ENCODE results near the gene MBNL2. TPM values are rescaled to one million over a fixed set of nuclear protein-coding genes. Genes with fewer than 3 reads are reported as not detected.

MBNL2 gene
- total and polyA plus RNA-seq, 2 donors from 2014 or later: 18.8 to 70.5 TPM

- H3K4me3 ChIP-seq (ENCODE audit: low read length in 3 of 3): no peak overlapping the region
- H3K36me3 ChIP-seq (ENCODE audit: control insufficient read depth in 2 of 3, insufficient read depth in 3 of 3, low read length in 3 of 3): no peaks in the 10 kb centered on the region
- no peaks in the 10 kb centered on the region for H3K9me3 ChIP-seq (ENCODE audit: control insufficient read depth in 2 of 3, insufficient read depth in 1 of 3, low read length in 3 of 3)
- no peaks in the 10 kb centered on the region for H3K27me3 ChIP-seq (ENCODE audit: control insufficient read depth, insufficient read depth, low read length)
- H3K4me1 ChIP-seq (ENCODE audit: control insufficient read depth in 2 of 3, insufficient read depth in 2 of 3, low read depth in 1 of 3, low read length in 3 of 3): peaks cover 1 to 26% (median 11%) of the 10 kb centered on the region in 3 donors
- DNase-seq: no peak
- no peak for FAIRE-seq
- no peak overlapping the region for H3K9ac ChIP-seq (ENCODE audit: low read length in 3 of 3)
- TF ChIP-seq CTCF (IDR thresholded peaks at IDR 0.05; ENCODE audit: borderline replicate concordance, extremely low read depth, insufficient read depth): no peak
- H3K27ac ChIP-seq (ENCODE audit: low read depth in 2 of 2, low read length in 2 of 2): no peak overlapping the region
- intact Hi-C loops (cut with DNase I): no loop called here
Observed at GRCh38 chr13:97269603-97270002, 47.5 kb downstream of the MBNL2 start.

GRCh38 chr13:97272526-97272925 lies 50.4 kb downstream of the MBNL2 start:
- Histone ChIP-seq H3K27ac (ENCODE audit: low read depth in 2 of 2, low read length in 2 of 2) (no peak overlapping the region), H3K4me3 (ENCODE audit: low read length in 3 of 3) (no peak overlapping the region), H3K4me1 (ENCODE audit: control insufficient read depth in 2 of 3, insufficient read depth in 2 of 3, low read depth in 1 of 3, low read length in 3 of 3) (peaks cover 4 to 41% (median 12%) of the 10 kb centered on the region in 3 donors), H3K36me3 (ENCODE audit: control insufficient read depth in 2 of 3, insufficient read depth in 3 of 3, low read length in 3 of 3) (peaks cover 0 to 10% (median 6%) of the 10 kb centered on the region in 3 donors), H3K9me3 (ENCODE audit: control insufficient read depth in 2 of 3, insufficient read depth in 1 of 3, low read length in 3 of 3) (no peaks in the 10 kb centered on the region), H3K27me3 (ENCODE audit: control insufficient read depth, insufficient read depth, low read length) (no peaks in the 10 kb centered on the region), H3K9ac (ENCODE audit: low read length in 3 of 3) (no peak overlapping the region)
- intact Hi-C loops (cut with DNase I): no loop called here
- TF ChIP-seq CTCF (IDR thresholded peaks at IDR 0.05; ENCODE audit: borderline replicate concordance, extremely low read depth, insufficient read depth): no peak
- FAIRE-seq (no peak), DNase-seq (no peak)

DNA sequence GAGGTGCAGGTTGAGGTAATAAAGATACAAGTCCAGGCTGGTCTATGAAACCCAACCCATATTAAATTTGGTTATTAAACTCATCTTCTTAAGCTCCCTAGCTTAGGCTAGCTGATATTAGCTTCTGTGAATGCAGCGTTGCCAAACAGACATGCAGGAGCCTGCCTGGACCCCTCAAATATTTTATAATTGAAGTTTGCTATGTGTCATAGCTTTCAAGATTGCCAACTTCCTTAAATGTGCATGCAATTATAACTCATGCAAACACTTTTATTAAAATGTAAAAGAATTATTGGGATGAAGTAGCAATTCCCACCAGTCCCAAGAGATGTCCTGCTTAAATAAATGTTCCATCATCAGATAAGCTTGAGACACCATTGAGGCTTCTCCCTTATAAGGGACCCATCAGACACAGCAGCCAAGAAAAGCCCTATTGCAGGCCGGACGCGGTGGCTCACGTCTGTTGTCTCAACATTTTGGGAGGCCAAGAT lies 51.3 kb downstream of the MBNL2 start:
- FAIRE-seq (no peak), DNase-seq (no peak)
- peaks cover 4 to 39% (median 12%) of the 10 kb centered on the region in 3 donors for H3K4me1 ChIP-seq (ENCODE audit: control insufficient read depth in 2 of 3, insufficient read depth in 2 of 3, low read depth in 1 of 3, low read length in 3 of 3)
- no peaks in the 10 kb centered on the region for H3K9me3 ChIP-seq (ENCODE audit: control insufficient read depth in 2 of 3, insufficient read depth in 1 of 3, low read length in 3 of 3)
- intact Hi-C loops (cut with DNase I): no loop called here
- no peak overlapping the region for H3K4me3 ChIP-seq (ENCODE audit: low read length in 3 of 3)
- H3K27ac ChIP-seq (ENCODE audit: low read depth in 2 of 2, low read length in 2 of 2): no peak overlapping the region
- peaks cover 0 to 10% (median 6%) of the 10 kb centered on the region in 3 donors for H3K36me3 ChIP-seq (ENCODE audit: control insufficient read depth in 2 of 3, insufficient read depth in 3 of 3, low read length in 3 of 3)
- no peaks in the 10 kb centered on the region for H3K27me3 ChIP-seq (ENCODE audit: control insufficient read depth, insufficient read depth, low read length)
- TF ChIP-seq CTCF (IDR thresholded peaks at IDR 0.05; ENCODE audit: borderline replicate concordance, extremely low read depth, insufficient read depth): no peak
- no peak overlapping the region for H3K9ac ChIP-seq (ENCODE audit: low read length in 3 of 3)

Data from kidney (tissue), 14 donors.